HG02943 (cell line): ENCODE data around the gene TMIGD3.

Source experiments
- ATAC-seq: cut with Tn5 transposase; IDR thresholded peaks from one replicate; pipeline ENCODE4 v1.9.1; 2021; ENCODE audit warnings: mild to moderate bottlenecking, low read depth, moderate library complexity; ENCODE audit not compliant: unreplicated experiment

The TMIGD3 gene

DNA sequence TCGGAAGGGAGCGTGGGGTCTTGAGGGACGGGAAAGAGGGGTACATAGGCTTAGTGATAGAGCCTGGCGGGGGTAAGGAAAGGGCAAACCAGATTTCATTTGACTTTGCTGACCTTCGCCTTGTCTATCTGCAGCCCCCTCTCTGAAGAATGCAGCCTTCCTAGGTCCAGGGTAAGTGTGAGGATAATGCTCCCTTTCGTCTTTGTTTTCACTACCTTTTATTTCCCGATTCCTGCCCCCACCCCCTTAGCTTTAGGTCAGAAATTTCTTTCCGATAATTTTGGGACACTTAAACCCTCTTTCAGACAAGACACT lies 53.8 kb downstream of the TMIGD3 start:
- no peak for ATAC-seq

DNA sequence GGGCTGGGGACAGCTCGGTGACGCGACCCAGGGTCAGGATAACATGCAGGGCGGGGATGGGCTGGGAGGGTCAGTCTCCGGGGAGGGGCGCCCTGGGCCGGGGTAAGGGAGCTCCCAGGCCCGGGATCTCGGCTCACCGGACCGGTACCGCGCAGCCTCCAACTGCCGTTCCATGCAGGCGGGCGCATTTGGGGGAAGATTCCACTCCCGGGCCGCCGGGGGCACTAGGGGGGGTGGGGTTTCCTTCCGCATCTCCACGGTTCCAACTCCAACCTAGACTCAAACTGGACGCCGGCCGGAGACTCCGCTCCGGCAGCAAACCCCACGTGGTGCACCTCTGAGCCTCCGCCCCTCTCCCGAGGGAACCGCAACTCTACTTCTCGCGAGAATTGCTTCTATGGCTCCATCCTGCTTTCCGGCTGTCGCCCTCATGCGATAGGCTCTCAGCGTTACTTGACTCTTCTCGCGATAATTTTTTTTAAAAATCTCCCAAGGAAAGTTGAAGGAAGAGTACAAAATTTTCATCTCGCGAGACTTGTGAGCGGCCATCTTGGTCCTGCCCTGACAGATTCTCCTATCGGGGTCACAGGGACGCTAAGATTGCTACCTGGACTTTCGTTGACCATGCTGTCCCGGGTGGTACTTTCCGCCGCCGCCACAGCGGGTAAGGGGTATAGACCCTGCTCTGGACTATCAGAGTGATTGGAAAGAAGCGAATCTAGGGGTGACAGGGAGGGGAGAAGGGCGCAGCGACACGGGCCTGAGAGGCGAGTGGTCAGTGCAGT lies 54.3 kb downstream of the TMIGD3 start, which contains the start of the genes ATP5PB and WDR77:
Gene ATP5PB, plus strand, starts transcription at position 547 of the 785 bp plus-strand sequence. Its CDS starts 78 bp downstream, at position 625.
Gene WDR77, minus strand, starts transcription at position 339 of the 785 bp plus-strand sequence. Its CDS starts 87 bp downstream, at position 252.
- ATAC-seq, result peak; percentile 93

DNA sequence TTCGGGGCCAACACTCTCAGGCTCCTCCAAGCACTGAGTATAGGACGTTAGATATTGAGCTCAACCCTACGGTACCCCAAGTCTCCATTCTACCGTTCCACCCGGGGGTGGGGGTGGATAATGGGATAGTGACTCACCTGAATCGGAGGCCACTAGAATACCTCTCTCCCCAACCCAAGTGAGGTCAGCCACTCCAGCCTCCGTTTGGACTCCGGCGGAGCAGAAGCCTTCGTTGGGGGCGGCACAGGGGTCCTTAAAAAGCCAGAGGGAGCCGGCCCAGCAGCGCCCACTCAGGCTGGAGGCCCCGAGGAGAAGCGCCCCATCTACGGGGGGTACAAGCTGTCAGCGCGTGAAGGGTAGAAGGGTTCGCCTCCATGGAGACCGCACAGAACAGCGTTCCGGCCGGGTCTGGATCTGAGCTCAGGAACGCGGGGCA lies 54.9 kb downstream of the TMIGD3 start:
- ATAC-seq, result peak; percentile 23

DNA sequence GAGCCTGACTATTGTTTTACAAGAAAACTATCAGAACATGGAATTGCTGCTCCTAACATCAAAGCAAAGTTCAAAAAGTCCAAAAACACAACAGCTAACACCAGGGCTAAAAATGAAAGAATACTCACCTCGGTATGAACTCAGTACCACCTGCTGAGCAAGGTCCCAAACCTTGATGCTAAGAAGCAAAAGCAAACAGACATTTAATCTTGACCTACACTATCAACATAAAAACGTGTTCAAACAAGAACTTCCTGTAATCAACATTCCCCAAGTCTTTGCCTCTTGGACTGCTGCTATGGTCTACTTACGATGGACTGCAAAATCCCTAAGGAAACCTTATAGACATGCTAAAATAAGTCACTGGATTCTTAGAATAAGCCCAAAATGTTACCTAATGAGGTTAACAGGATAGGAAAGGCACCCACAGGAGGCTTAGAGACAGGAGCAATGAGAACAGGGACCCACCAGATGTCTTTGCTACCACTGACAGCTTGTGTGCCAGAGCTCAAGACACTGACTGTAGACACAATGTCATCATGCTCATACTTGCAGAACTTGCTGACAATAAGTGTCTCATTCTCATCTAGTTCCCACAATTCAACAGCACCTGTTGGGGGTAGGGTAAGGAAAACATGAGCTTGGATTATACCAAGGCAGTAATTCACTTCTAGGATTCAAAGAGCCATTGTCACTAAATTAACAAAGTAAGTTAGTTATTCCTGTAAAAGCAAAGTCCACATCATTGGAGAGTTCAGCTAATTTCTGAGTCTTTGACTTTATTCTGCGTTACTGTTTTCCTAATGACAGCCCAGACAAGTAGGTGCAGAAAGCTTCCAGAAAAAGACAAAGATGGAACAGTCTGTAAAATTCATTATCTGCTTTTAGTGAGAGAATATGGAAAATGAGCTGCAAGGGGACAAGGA lies 56.2 kb downstream of the TMIGD3 start:
- ATAC-seq, result no peak

DNA sequence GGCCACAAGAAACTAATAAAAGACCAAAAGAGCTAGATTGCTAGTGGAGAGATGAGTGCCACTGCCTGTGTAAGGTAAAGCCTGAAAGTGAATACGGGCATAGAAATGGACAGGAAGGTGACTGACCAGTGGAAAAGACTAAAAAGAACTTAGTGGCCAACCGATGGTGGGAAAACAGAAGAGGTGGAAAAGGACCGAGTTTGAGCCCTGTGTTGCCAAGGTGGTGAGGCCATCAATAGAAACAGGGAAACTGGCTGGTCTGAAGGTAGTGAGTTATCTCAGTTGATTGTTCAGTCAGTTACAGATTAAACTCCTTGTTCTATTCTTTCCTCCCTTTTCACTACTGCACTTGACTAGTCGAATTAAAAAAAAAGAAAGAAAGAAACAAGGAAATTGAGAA lies 56.9 kb downstream of the TMIGD3 start:
- ATAC-seq, result no peak

DNA sequence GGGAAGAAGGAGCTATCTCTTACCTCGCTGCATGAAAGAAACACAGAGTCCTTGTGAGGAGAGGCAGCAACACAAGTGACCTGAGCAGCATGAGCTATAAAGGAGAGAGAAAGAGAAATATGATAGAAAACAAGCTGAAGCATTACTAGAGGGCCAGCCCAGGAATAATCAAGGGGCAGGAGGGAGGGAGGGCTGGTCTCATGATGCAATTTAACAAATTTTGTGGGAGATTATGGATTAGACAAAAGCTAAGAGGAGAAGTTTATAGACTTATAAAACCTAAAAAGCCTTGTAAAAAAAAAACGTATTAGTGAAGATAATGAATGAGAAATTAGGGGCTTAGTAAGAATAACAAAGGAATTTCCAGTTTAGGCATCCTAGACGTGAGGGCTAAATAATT lies 59.4 kb downstream of the TMIGD3 start:
- no peak for ATAC-seq

DNA sequence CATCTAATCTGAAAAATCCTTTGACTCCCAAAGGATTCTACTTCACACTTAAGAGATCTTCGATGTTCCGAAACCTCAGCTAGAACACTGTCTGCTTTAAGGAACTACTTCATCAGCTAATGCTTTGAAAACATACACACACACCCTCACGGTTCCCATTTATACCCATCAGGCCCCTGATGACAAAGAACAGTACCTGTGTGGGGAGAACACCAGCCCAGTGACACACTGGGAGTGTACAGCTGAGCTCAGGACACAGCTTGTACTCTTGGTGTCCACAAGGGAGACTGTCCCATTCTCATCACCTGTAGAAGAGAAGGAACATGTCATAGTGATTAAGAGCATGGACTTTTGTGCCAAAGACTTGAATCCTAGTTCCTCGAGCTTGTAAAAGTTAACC lies 61.0 kb downstream of the TMIGD3 start:
- no peak for ATAC-seq

DNA sequence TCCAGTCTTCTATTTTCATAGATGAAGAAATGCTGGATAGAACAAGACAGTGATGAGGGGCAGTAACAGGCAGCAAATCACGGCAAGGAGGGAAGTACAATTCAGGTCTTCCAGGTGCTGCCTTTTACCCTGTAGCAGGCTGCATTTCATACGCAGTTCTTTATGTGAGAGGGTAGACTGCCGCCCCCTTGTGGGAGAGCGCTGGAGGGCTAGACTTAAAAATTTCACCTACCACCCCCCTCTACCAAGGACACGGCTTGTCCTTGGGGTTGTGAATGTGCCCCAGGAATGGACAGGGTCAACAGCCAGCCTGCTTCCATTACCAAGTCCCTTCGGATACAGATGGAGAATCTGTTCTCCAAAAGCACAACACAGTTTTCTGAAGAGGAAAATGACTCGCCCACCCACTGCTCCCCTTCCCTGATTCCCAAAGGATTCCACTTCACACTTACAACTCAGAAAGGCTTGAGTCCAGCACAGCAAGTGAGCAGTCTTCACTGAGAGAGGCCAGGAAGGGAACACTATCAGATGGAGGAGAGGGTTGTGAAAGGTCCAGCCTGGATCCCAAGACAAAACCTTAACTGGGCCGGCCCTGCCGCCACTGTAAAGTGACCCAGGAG lies 61.8 kb downstream of the TMIGD3 start:
- ATAC-seq, result no peak

DNA sequence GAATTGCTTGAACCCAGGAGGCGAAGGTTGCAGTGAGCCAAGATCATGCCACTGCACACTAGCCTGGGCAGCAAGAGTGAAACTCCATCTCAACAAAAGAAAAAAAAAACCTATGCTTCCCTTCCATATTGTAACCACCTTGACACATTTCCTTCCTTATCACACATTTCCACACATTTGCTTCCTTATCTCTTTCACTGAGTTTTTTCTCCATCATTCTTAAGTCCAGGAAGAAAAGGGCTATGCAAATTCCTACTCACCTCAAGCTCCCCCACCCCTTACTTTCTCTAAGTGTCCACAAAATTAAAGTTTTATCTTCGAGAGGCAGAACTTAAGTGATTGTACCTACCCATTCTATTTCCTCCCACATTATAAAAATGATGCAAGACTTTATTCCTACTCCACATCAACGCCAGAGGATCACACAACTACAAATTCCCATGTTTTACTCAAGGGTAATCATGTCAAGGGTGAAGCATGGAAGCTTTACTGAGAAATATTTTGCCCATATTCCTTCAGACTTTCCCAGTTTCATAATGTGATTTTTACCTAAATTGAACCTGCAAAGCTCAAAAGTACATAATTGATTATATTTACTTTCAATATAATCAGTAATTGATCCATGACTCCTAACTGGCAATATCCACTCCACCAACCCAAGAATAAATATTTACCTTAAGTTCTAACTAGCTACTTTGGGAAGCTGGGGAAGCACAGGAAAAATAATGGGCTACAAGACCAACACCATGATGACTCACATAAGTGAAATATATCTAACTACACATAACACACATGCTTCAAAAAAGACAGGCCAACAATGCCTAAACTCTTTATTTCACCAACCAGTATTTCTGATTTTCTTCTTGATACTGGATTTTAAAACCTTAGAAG lies 63.7 kb downstream of the TMIGD3 start:
- no peak for ATAC-seq

DNA sequence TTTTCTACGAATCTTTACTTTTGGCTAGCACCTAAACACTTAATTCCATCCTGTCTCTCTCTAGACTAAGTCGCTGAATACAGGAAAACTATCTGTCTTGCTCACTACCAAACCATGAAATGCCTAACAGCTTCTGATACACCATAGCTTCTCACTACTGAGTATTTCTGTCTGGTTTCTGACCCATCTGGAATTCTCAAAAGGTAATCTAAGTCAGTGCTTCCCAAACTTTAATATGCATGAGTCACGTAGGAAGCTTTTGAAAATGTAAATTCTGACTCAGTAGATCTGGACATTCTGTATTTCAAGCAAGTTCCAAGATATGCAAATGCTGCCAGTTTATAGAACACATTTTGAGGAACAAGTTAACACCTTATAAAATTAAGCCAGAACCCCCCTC lies 66.7 kb downstream of the TMIGD3 start:
- no peak for ATAC-seq
